ENCODE results near the gene NFIA.

Gene NFIA

DNA sequence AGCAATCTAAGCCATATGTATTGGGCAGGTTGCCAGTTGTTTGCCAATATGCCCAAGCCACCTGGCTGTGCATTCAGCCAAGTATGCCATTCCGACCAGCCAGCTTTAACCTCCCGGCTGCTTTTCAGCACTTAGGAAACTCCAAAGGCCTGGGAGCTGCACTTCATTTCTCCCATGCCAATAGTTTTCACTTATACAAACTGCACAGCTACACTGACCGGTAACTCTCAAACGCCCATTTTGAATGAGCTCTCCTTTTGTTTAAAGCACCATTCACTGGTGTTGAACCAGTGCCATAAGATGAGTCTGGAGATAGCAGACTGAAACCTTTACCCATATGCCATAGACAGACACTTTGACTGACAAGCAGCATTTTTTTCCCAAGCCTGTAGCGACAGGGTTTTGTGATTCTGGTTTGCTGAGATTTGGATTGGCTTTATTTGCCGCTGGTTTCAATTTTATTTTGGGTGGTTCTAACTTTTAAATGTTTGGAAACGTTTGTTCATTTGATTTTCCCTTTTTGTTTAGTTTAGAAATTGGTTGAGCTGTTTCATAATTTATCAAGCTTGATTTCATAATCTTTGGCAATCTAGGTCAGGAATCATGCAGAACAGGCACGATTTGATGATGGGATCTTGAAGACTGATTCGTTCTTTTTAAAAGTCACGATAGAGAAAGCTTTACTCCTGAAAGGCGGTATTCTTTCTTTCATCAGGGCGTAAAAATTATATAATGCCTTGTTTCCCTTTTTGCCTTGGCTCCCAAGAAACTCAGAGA, 144.6 kb downstream of the NFIA start:
- no peak for TF ChIP-seq CTCF (IDR thresholded peaks at IDR 0.05; ENCODE audit: unreplicated experiment in 3 of 3)
- Mint-ChIP-seq H3K27me3 (ENCODE audit: low read depth) (no peaks in the 10 kb centered on the region), H3K36me3 (ENCODE audit: low read depth) (no peaks in the 10 kb centered on the region), H3K9me3 (no peaks in the 10 kb centered on the region), H3K27ac (peak overlapping the region in 1 of 3 experiments; percentile 67), H3K4me1 (peaks cover 36% of the 10 kb centered on the region), H3K4me3 (no peak overlapping the region)

- Mint-ChIP-seq H3K27ac (peak overlapping the region in 2 of 3 experiments; percentile 46 to 67), H3K9me3 (no peaks in the 10 kb centered on the region), H3K4me3 (no peak overlapping the region), H3K36me3 (ENCODE audit: low read depth) (no peaks in the 10 kb centered on the region), H3K27me3 (ENCODE audit: low read depth) (no peaks in the 10 kb centered on the region), H3K4me1 (peaks cover 36% of the 10 kb centered on the region)
- TF ChIP-seq CTCF (IDR thresholded peaks at IDR 0.05; ENCODE audit: unreplicated experiment in 3 of 3): no peak
Measured at GRCh38 chr1:61227857-61228550, 145.6 kb downstream of the NFIA start.

GRCh38 chr1:61230523-61230922, 148.2 kb downstream of the NFIA start:
- Mint-ChIP-seq H3K9me3 (no peaks in the 10 kb centered on the region), H3K4me3 (no peak overlapping the region), H3K27me3 (ENCODE audit: low read depth) (no peaks in the 10 kb centered on the region), H3K27ac (peak overlapping the region; percentile 5 to 40 (median 20)), H3K4me1 (peaks cover 43% of the 10 kb centered on the region), H3K36me3 (ENCODE audit: low read depth) (no peaks in the 10 kb centered on the region)
- TF ChIP-seq CTCF (IDR thresholded peaks at IDR 0.05; ENCODE audit: unreplicated experiment in 3 of 3): no peak

- Mint-ChIP-seq H3K9me3 (no peaks in the 10 kb centered on the region), H3K27ac (peak overlapping the region in 1 of 3 experiments; percentile 15)
Measured at GRCh38 chr1:61231795-61232194, 149.4 kb downstream of the NFIA start.

DNA sequence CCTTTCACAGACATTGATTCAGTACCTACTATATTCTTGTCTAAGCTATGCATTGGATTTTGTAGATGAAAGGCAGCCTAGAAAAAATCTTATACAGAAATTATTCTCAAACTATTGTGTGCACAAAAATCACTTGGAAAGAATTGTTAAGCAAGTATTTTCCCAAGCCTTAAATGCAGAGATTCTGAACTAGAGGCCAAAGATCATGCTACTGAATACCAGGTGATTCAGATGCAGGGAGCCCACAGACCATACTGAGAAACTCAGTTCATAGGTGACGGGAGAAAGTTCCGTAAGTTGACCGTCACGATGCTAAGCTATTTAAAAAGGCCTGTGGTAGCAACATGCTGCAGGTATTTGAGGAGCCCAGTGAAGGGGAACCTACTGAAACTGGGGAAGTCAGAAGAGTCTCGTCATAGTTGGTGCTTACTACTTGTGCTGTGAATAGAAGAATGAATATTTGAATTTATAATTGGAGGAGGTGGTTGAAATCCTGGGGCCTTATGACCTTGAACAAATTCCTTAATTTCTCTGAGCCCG, 150.8 kb downstream of the NFIA start:
- Mint-ChIP-seq H3K36me3 (ENCODE audit: low read depth) (no peaks in the 10 kb centered on the region), H3K27me3 (ENCODE audit: low read depth) (no peaks in the 10 kb centered on the region), H3K4me1 (peaks cover 41% of the 10 kb centered on the region), H3K4me3 (no peak overlapping the region), H3K27ac (peak overlapping the region; percentile 56 to 69 (median 66)), H3K9me3 (no peaks in the 10 kb centered on the region)
- no peak for TF ChIP-seq CTCF (IDR thresholded peaks at IDR 0.05; ENCODE audit: unreplicated experiment in 3 of 3)

More at GRCh38 chr1:61231795-61232194, 149.4 kb downstream of the NFIA start:
- Mint-ChIP-seq H3K4me1 (peaks cover 38% of the 10 kb centered on the region), H3K27me3 (ENCODE audit: low read depth) (no peaks in the 10 kb centered on the region), H3K4me3 (no peak overlapping the region), H3K36me3 (ENCODE audit: low read depth) (no peaks in the 10 kb centered on the region)
- no peak for TF ChIP-seq CTCF (IDR thresholded peaks at IDR 0.05; ENCODE audit: unreplicated experiment in 3 of 3)

All from nephron (organoid).